HG02885 (cell line): ENCODE measurements around the gene RRM1.

Experiments used
- ATAC-seq: cut with Tn5 transposase; IDR thresholded peaks from one replicate; pipeline ENCODE4 v1.9.1; 2021; ENCODE audit warnings: mild to moderate bottlenecking; ENCODE audit not compliant: unreplicated experiment, poor library complexity

Gene RRM1

DNA sequence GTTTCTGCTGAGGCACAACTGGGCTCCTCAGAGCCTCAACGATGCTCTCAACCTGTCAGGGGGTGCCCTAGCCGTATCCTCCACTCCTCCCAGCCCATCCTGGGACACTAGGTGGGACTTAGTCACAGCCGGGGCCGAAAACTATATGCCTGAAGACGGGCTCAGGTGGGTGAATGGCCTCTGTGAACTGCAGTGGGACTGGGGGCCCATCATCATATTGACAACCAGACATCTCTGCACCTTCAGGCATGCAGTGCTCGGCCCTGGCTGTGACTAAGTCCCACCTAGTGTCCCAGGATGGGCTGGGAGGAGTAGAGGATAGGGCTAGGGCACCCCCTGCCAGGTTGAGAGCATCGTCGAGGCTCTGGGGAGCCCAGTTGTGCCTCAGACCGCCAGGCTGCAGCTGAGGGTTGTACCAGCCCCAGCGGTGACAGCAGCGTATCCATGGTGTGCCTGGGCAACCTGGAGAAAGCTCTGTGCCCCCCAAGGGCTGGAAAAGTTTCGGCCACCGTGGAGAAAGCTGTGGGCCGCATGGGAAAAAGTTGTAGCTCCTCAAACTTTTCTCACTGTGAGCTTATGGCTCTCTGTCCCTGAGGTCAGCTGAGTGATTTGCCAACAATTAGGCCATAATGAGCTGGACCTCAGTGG, 88.9 kb downstream of the RRM1 start:
- ATAC-seq, result no peak

DNA sequence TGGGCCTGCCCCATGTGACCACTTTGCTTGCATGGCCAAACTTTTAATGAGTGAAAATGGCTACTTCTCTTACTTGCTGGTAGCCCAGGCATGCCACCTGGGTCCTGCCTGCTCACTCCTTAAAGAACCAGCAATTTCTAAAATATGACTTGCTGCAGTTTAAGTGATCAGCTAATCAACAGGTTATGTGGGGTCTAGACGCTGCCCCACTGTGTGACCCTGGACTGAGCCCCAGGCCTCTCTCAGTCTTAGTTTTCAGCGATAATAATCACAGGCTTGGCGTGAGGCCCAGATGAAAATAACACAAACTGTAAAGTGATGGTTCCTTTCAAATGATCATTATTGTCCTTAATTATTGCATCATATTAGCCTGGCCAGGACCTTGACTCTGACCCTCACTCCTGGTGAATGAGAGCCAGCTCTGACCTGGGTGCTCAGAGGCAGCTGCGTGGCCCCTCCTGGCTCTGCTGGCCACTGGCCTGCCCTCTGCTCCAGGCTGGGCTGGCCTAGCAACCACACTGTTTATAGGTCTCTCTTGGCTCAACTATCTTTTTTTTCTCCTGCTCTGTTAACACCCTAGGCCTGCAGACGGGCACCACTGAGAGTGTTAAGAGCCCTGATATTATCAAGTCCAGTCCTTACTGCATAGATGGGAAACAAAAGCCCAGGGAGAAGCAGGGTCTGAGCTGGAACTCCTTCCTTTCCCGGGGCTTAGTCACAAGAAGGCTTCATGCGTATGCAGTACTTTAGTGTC, 89.7 kb downstream of the RRM1 start:
- no peak for ATAC-seq

DNA sequence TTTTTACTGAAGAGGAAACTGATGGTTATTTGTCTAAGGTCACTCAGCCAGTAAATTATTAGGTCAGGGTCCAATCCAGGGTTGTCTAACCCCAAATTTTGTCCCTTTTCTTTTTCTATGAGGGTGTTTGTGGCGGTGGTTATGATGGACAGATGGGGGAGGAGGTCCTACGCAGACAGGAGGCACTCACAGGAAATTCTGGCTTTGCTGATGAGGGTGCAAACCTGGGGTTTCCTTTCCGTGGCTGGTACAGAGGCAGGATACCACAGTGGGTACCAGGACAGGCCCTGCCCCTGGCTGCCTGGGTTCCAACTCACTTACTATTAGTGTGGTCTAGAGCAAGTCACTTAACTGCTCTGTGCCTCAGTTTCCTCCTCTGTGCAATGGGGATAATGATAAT, 91.0 kb downstream of the RRM1 start:
- no peak for ATAC-seq

DNA sequence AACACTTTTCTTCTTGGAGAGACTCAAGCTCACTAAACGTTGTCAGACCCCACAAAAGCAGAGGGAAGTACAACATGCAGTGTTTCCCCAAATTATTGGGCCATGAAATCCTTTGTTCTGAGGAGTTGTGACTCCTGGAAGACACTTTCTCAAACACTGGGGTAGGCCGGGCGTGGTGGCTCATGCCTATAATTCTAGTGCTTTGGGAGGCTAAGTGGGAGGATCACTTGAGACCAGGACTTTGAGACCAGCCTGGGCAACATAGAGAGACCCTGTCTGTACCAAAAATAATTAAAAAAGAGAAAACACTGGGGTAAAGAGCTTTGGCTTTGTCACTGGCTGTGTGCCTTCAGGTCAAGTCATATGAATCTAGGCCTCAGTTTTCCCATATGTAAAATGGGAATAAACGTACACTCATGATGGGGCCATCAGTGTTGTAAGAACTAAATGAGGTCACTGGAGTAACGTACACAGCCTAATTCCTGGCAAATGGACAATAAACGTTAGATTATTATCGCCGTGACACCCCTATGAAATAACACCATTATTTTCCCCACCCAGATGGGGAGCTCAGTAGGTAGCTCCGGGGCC, 92.0 kb downstream of the RRM1 start:
- ATAC-seq, result no peak

DNA sequence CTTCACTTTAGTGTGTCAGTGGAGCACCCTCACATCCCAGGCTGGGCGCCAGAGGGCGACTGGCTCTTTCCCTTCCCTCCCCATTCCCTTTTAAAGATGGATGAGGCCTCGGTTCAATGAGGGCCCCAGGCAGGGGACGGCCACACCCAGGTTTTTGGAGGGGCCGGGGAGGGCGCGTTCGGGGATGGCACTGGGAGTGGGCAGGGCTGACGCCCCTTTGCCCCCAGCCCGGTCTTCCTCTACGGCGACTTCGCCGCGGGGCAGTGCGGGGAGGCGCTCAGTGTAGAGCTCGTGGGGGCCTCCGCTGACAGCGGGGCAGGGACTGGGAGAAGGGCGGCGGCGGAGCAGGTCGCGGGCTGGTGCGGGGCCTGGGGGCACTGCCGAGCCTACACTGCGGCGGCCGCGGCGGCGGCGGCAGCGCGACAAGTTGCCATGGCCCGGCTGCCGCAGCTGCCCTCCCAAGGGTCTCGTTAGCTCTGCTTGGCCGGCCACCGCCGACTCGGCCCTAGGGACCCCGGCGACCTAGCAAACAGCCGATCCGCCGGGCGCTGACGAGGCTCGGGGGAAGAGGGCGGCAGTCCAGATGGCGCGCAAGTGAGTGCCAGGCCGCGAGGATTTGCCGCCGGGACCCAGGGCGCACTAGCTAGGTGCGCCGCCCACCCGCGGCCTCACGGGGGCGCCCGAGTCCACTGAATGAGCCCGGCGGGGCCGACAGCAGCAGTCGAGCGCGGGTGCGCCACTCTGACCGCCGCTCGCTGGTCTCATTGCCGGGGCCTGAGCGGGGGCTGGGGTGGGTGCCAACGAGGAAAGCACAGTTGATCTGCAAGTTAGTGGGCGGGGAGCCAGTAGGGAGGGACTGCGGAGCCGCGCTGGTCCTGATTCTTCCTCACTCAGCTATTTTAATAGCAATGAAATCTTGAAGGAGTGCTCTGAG, 92.7 kb downstream of the RRM1 start:
- peak; percentile 96 for ATAC-seq
